Measurements from ENCODE around the gene CGNL1. TPM values are rescaled to one million over a fixed set of nuclear protein-coding genes. Genes with fewer than 3 reads are reported as not detected.

The CGNL1 gene
- total RNA-seq, 1 donor from 2014 or later = 31.9 TPM

DNA sequence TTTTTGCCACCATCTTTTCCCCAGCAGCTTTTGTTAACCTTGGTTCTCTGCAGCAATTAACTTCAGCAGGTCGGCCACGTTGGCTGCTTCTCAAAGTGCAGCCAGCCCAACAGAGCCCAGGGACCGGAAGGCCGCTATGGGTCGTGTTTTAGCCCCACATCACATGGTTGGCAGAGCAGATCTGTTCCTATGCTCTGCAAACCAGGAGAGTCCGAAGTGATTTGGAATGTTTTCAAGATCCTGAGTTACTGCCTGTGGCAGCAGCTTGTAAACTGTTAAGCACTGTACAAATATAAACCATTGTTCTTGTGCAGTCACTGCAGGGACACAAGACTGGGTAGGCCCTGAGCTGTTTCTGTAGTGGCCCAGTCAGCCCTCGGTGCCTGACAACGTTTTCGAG is 145.8 kb downstream of the CGNL1 start:
- Histone ChIP-seq H3K9me3 (replicated peaks) (no peaks in the 10 kb centered on the region), H3K4me3 (no peak overlapping the region), H3K27me3 (ENCODE audit: low read depth) (no peaks in the 10 kb centered on the region), H3K4me1 (peaks cover 11% of the 10 kb centered on the region), H3K36me3 (no peaks in the 10 kb centered on the region), H3K27ac (replicated peaks) (peak overlapping the region; percentile 53)
- intact Hi-C loops (cut with micrococcal nuclease) = no loop called here
- DNase-seq = no peak
- TF ChIP-seq, protein P1, sequence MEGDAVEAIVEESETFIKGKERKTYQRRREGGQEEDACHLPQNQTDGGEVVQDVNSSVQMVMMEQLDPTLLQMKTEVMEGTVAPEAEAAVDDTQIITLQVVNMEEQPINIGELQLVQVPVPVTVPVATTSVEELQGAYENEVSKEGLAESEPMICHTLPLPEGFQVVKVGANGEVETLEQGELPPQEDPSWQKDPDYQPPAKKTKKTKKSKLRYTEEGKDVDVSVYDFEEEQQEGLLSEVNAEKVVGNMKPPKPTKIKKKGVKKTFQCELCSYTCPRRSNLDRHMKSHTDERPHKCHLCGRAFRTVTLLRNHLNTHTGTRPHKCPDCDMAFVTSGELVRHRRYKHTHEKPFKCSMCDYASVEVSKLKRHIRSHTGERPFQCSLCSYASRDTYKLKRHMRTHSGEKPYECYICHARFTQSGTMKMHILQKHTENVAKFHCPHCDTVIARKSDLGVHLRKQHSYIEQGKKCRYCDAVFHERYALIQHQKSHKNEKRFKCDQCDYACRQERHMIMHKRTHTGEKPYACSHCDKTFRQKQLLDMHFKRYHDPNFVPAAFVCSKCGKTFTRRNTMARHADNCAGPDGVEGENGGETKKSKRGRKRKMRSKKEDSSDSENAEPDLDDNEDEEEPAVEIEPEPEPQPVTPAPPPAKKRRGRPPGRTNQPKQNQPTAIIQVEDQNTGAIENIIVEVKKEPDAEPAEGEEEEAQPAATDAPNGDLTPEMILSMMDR (IDR thresholded peaks at IDR 0.05; ENCODE audit: borderline replicate concordance) = no peak

DNA sequence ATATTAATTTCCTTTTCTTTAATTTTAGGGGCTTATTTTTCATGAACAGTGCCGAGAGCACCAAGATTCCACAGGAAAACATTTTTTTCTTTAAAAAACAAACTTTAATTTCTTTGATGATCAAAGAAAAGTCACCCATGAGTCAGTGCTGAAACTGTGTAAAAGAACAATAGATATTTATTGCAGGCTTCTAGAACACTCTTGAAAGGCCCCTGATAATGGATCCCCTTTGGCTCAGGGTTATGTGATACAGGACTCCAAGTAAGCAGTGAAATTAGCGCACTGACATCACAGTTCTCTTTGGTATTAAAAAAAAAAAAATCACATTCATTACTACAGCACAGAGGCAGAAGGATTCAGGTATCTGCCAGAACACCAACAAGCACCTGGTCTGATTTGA is 149.3 kb downstream of the CGNL1 start:
- H3K36me3 ChIP-seq = no peaks in the 10 kb centered on the region
- H3K27me3 ChIP-seq (ENCODE audit: low read depth) = no peaks in the 10 kb centered on the region
- TF ChIP-seq, protein P1 (IDR thresholded peaks at IDR 0.05; ENCODE audit: borderline replicate concordance) = no peak
- no peak overlapping the region for H3K4me3 ChIP-seq
- peaks cover 14% of the 10 kb centered on the region for H3K4me1 ChIP-seq
- H3K9me3 ChIP-seq (replicated peaks) = no peaks in the 10 kb centered on the region
- no peak overlapping the region for H3K27ac ChIP-seq (replicated peaks)
- intact Hi-C loops (cut with micrococcal nuclease) = no loop called here
- no peak for DNase-seq

DNA sequence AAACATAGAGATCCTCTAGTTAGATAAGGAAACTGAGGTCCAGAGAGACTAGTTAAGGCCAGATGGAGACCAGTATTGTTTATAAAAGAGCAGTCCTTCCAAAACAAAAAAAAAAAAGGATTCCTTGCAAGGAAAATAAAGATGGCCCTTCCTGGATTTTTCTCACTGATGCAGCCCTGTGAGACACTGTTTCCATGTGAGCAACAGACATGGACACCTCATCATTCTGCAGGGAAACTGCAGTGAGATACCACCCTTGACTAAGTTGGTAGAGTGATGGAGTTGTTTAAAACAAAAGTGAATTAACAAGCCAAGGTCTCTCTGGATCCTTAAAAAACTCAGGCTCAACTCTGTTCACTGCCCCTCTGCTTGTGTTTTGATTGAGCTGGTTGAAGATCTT is 149.8 kb downstream of the CGNL1 start:
- intact Hi-C loops (cut with micrococcal nuclease) = loop anchor here (2.0 kb wide), 1 partner anchor 185 kb away; no protein-coding TSS in a partner anchor
- peaks cover 14% of the 10 kb centered on the region for H3K4me1 ChIP-seq
- no peaks in the 10 kb centered on the region for H3K9me3 ChIP-seq (replicated peaks)
- DNase-seq = no peak
- no peaks in the 10 kb centered on the region for H3K27me3 ChIP-seq (ENCODE audit: low read depth)
- no peak overlapping the region for H3K4me3 ChIP-seq
- no peaks in the 10 kb centered on the region for H3K36me3 ChIP-seq
- no peak overlapping the region for H3K27ac ChIP-seq (replicated peaks)
- TF ChIP-seq, protein P1 (IDR thresholded peaks at IDR 0.05; ENCODE audit: borderline replicate concordance) = no peak

DNA sequence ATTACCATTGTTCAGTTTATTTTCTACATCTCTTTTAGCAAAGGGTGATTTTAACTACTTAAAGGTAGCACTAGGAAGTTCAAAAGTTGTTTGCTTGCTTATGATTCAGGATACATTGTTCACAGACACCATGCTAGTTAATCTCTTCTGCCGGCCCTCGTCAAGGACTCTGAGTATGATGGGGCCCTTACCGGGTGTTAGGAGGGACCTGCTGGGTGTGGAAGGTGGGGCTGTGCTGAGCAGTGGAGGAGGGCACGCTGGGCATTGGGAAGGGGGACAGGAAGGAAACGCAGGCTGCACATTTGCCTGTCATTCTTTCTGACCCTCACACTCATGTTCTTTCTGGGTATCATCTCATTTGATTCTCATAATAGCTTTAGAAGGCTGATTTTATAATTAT is 150.3 kb downstream of the CGNL1 start:
- Histone ChIP-seq H3K4me1 (peaks cover 14% of the 10 kb centered on the region), H3K27ac (replicated peaks) (no peak overlapping the region), H3K4me3 (no peak overlapping the region), H3K27me3 (ENCODE audit: low read depth) (no peaks in the 10 kb centered on the region), H3K36me3 (no peaks in the 10 kb centered on the region), H3K9me3 (replicated peaks) (no peaks in the 10 kb centered on the region)
- no peak for DNase-seq
- TF ChIP-seq, protein P1 (IDR thresholded peaks at IDR 0.05; ENCODE audit: borderline replicate concordance) = no peak
- intact Hi-C loops (cut with micrococcal nuclease) = loop anchor here (2.0 kb wide), 1 partner anchor 186 kb away; no protein-coding TSS in a partner anchor

DNA sequence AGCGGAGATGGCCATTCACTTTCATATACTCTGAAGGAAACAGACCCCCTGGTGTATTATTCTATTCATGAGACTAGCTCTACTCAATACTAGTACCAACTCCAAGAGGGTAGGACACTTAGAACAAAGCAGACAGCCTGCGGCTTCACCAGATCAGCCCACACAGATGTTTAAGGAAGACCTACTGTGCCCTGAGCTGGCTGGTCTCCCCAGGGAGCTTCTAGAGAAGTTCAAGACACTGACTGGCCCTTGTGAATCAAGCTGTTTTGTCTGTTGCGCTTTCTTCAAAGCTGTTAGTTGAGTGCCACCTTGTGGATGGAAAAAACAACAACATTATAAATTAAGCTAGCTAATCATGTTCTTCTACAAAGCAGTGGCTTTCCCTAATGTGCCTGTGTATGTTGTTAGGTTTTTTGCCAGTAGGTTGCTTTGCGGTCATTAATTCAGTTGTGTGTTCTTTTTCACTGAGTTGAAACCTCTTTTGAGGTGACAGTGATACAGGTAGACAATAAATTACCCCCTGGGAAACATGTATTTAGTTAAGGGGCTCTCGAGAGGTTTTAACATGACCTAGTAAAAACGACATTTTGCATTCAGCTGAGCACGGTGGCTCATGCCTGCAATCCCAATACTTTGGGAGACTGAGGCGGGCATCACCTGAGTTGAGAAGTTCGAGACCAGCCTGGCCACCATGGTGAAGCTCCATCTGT is 151.2 kb downstream of the CGNL1 start:
- Histone ChIP-seq H3K36me3 (no peaks in the 10 kb centered on the region), H3K4me3 (no peak overlapping the region), H3K27ac (replicated peaks) (no peak overlapping the region), H3K27me3 (ENCODE audit: low read depth) (no peaks in the 10 kb centered on the region), H3K4me1 (peaks cover 8% of the 10 kb centered on the region), H3K9me3 (replicated peaks) (no peaks in the 10 kb centered on the region)
- TF ChIP-seq, protein P1 (IDR thresholded peaks at IDR 0.05; ENCODE audit: borderline replicate concordance) = peak; percentile 75
- no peak for DNase-seq
- intact Hi-C loops (cut with micrococcal nuclease) = loop anchor here (2.0 kb wide), 1 partner anchor 187 kb away; no protein-coding TSS in a partner anchor
